K562 (cell line): Measurements from ENCODE around the gene EXOC3L2. TPM values are rescaled to one million over a fixed set of nuclear protein-coding genes. Genes with fewer than 3 reads are reported as not detected.

ENCODE experiments used
- CTBP1 ChIP-seq: fragments of 450-650 bp; IDR thresholded peaks from 2 replicates; pipeline ENCODE4 v1.6.1; 2016; ENCODE audit warnings: borderline replicate concordance
- FOXP1 ChIP-seq: sonication (generic); formaldehyde crosslinking; IDR thresholded peaks from 2 replicates; pipeline ENCODE4 v1.8.0; 2022; ENCODE audit warnings: mild to moderate bottlenecking, missing genetic modification reagents
- HMGN3 ChIP-seq: IDR thresholded peaks from 2 replicates; pipeline ENCODE4 v1.6.1; 2011; ENCODE audit warnings: borderline replicate concordance, low read depth, mild to moderate bottlenecking, mixed read lengths, low read length; ENCODE audit not compliant: insufficient read length; ENCODE audit errors: extremely low read depth
- POLR2AphosphoS5 ChIP-seq: IDR thresholded peaks from 2 replicates; pipeline ENCODE4 v1.6.1; 2011; ENCODE audit warnings: mild to moderate bottlenecking, low read depth, low read length, moderate library complexity; ENCODE audit not compliant: control insufficient read depth, insufficient read depth
- polyA plus RNA-seq, 8 experiments: library from polyadenylated mRNA; depleted of rRNA in 4 of 8; stranded (reverse) in 5 of 8; unstranded in 3 of 8; fragments of >200 nt; fragmentation: Nextera tagmentation in 2 of 8; fragmentation: Illumina TruSeq in 1 of 8; extraction: Ambion mirVana in 2 of 8; extraction: Trizol in 1 of 8; gene quantifications; 2 replicates each; pipeline versions ENCODE4 v1.2.1 to v1.2.3, GENCODE V29; 2011 to 2014; ENCODE audit warnings: inconsistent platforms in 1 of 8, missing spikeins in 1 of 8
- total RNA-seq, 7 experiments: library from RNA; depleted of rRNA in 6 of 7; stranded (reverse); fragments of >200 nt in 6 of 7; fragmentation: Illumina TruSeq in 2 of 7; extraction: Trizol in 2 of 7; gene quantifications; 2 replicates each; pipeline versions ENCODE4 v1.2.1 to v1.2.3, GENCODE V29; 2011 to 2021; ENCODE audit warnings: low replicate concordance in 1 of 7
- TF ChIP-seq, protein P1 (sequence below): fragments of 200-800 bp; sonication (Bioruptor generic); IDR thresholded peaks from 2 replicates; pipeline ENCODE4 v1.6.1; 2017; ENCODE audit warnings: missing genetic modification characterization, missing compliant biosample characterization
- TF ChIP-seq, protein P2 (sequence below): IDR thresholded peaks from 3 replicates; pipeline ENCODE4 v1.6.1; 2011; ENCODE audit warnings: borderline replicate concordance, mild to moderate bottlenecking; ENCODE audit not compliant: insufficient read length, insufficient read depth
- TF ChIP-seq, protein P3 (sequence below), 3 experiments: IDR thresholded peaks in 2 of 3; conservative IDR thresholded peaks in 1 of 3; 2 replicates each; pipeline ENCODE4 v1.5.1; 2011 to 2012; ENCODE audit warnings: low read length in 3 of 3, mild to moderate bottlenecking in 3 of 3, control low read depth in 2 of 3, improper control_type of control experiment in 1 of 3, inconsistent platforms in 1 of 3, low read depth in 1 of 3, mixed read lengths in 1 of 3, moderate library complexity in 1 of 3; ENCODE audit not compliant: insufficient read depth in 2 of 3

The EXOC3L2 gene
- total and polyA plus RNA-seq, 9 of the 15 experiments (the other 6 are each of a cell fraction or from before 2014, with no cell fraction given), result 0.31 to 19.0 (median 2.4) TPM

DNA sequence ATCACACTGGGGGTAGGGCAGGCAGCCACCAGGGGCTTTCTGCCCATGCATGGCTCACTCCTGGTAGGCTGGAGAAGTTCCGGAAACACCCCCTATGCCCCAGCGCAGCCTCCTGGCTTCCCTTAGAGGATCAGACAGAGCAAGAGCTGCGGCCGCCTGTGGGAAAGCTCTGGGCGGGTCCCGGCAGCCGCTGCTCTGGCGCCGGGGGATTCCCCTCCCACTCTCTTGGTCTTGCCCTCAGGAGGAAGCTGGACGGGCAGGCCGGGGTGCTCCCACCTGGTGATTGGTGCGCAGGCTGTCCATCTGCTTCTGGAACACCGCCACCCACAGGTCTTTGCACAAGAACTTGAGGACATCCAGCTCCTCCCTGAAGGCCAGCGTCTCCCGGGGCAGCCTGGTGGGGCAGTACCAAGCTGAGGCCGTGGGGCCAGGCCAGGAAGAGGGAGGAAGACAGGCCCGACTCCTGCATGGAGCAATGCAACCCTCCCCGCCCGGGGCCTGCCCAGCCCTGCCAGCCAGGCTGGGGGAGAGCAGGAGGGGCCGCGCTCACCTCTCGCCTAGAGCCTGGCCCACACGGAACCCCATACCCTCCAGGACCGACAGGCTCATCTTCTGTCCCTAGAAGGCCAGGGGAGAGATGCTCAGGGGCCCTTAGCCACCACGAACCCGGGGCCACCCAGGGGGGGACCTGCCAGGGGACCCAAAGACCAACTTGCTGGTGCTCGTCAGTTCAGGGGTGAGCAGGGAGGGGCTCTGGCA, 80.5 kb downstream of the EXOC3L2 start (continued):
- TF ChIP-seq HMGN3 (no peak), FOXP1 (CRISPR knock-in tag) (no peak), POLR2AphosphoS5 (no peak), CTBP1 (0 out of 2 replicates have a peak, but pooled peaks have one; percentile 17)
- TF ChIP-seq, protein P1, sequence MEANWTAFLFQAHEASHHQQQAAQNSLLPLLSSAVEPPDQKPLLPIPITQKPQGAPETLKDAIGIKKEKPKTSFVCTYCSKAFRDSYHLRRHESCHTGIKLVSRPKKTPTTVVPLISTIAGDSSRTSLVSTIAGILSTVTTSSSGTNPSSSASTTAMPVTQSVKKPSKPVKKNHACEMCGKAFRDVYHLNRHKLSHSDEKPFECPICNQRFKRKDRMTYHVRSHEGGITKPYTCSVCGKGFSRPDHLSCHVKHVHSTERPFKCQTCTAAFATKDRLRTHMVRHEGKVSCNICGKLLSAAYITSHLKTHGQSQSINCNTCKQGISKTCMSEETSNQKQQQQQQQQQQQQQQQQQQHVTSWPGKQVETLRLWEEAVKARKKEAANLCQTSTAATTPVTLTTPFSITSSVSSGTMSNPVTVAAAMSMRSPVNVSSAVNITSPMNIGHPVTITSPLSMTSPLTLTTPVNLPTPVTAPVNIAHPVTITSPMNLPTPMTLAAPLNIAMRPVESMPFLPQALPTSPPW (CRISPR knock-in tag), result 0 out of 2 replicates have a peak, but pooled peaks have one; percentile 12
- TF ChIP-seq, protein P2, sequence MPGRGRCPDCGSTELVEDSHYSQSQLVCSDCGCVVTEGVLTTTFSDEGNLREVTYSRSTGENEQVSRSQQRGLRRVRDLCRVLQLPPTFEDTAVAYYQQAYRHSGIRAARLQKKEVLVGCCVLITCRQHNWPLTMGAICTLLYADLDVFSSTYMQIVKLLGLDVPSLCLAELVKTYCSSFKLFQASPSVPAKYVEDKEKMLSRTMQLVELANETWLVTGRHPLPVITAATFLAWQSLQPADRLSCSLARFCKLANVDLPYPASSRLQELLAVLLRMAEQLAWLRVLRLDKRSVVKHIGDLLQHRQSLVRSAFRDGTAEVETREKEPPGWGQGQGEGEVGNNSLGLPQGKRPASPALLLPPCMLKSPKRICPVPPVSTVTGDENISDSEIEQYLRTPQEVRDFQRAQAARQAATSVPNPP, result no peak
- TF ChIP-seq, protein P3, sequence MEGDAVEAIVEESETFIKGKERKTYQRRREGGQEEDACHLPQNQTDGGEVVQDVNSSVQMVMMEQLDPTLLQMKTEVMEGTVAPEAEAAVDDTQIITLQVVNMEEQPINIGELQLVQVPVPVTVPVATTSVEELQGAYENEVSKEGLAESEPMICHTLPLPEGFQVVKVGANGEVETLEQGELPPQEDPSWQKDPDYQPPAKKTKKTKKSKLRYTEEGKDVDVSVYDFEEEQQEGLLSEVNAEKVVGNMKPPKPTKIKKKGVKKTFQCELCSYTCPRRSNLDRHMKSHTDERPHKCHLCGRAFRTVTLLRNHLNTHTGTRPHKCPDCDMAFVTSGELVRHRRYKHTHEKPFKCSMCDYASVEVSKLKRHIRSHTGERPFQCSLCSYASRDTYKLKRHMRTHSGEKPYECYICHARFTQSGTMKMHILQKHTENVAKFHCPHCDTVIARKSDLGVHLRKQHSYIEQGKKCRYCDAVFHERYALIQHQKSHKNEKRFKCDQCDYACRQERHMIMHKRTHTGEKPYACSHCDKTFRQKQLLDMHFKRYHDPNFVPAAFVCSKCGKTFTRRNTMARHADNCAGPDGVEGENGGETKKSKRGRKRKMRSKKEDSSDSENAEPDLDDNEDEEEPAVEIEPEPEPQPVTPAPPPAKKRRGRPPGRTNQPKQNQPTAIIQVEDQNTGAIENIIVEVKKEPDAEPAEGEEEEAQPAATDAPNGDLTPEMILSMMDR (IDR thresholded peaks at IDR 0.05 in 2 of 3, conservative IDR thresholded peaks at IDR 0.05 in 1 of 3; ENCODE audit: insufficient read depth in 2 of 3, low read depth in 1 of 3, low read length in 3 of 3), result peak in 2 of 3 experiments; percentile 23 to 30; a peak in 4 of 6 replicates
